PC-3 (cell line): ENCODE measurements around the gene MACROH2A1. TPM values are rescaled to one million over a fixed set of nuclear protein-coding genes. Genes with fewer than 3 reads are reported as not detected.

Experiments used
- ATAC-seq: fragments of 200-7000 bp; cut with Tn5 transposase; 2 replicates; pipeline ENCODE4 v1.9.1; 2020; ENCODE audit warnings: mild to moderate bottlenecking, moderate library complexity
- BruUV-seq: library from RNA; stranded (reverse); fragments of 400-500 nt; replicated peaks from 2 replicates; lab custom pipeline; 2021; lab: Mats Ljungman, UMichigan
- CTCF ChIA-PET: fragments of 300-600 bp; sonication (Branson Sonifier 250); formaldehyde crosslinking; loops from one replicate; lab custom pipeline; 2022; ENCODE audit warnings: antibody characterized with exemption; lab: Charles Lee
- POLR2A ChIA-PET: fragments of 300-600 bp; sonication (Branson Sonifier 250); formaldehyde crosslinking; loops from one replicate; lab custom pipeline; 2022; ENCODE audit warnings: antibody characterized with exemption; ENCODE audit not compliant: unreplicated experiment; lab: Charles Lee
- DNase-seq: peaks from one replicate; pipeline ENCODE4 v3.0.0-alpha.2; 2015
- H2AFZ ChIP-seq: fragments of 300-600 bp; sonication (generic); 2 replicates; pipeline ENCODE4 v1.6.0; 2016; ENCODE audit warnings: antibody characterized with exemption, low read length
- H3F3A ChIP-seq: fragments of 300-600 bp; sonication (generic); one replicate; pipeline ENCODE4 v1.6.0; 2017; ENCODE audit warnings: antibody characterized with exemption, low read length, control low read depth, mild to moderate bottlenecking; ENCODE audit not compliant: unreplicated experiment
- H3K27ac ChIP-seq: fragments of 300-600 bp; sonication (generic); 2 replicates; pipeline ENCODE4 v1.5.1; 2016; ENCODE audit warnings: mild to moderate bottlenecking, low read length
- H3K27me3 ChIP-seq: fragments of 300-600 bp; sonication (generic); 2 replicates; pipeline ENCODE4 v1.6.1; 2016; ENCODE audit warnings: low read length, mixed read lengths
- H3K36me3 ChIP-seq: fragments of 300-600 bp; sonication (generic); 2 replicates; pipeline ENCODE4 v1.6.1; 2016; ENCODE audit warnings: low read depth, mixed run types, low read length, mixed read lengths
- H3K4me1 ChIP-seq: fragments of 300-600 bp; sonication (generic); 2 replicates; pipeline ENCODE4 v1.5.1; 2016; ENCODE audit warnings: low read length; ENCODE audit not compliant: insufficient read depth
- H3K4me2 ChIP-seq: fragments of 300-600 bp; sonication (generic); 2 replicates; pipeline ENCODE4 v1.6.0; 2016; ENCODE audit warnings: low read length
- H3K4me3 ChIP-seq: fragments of 300-600 bp; sonication (generic); 2 replicates; pipeline ENCODE4 v1.5.1; 2016; ENCODE audit warnings: mild to moderate bottlenecking, low read length, mixed read lengths
- H3K79me2 ChIP-seq: fragments of 300-600 bp; sonication (generic); 2 replicates; pipeline ENCODE4 v1.6.1; 2017; ENCODE audit warnings: low read length, mixed read lengths
- H3K9ac ChIP-seq: fragments of 300-600 bp; sonication (generic); 2 replicates; pipeline ENCODE4 v1.6.0; 2016; ENCODE audit warnings: mild to moderate bottlenecking, low read length
- H3K9me2 ChIP-seq: fragments of 300-600 bp; sonication (generic); replicated peaks from 2 replicates; pipeline ENCODE4 v1.6.1; 2016; ENCODE audit warnings: mixed run types, low read length, mixed read lengths
- H3K9me3 ChIP-seq: fragments of 300-600 bp; sonication (generic); 2 replicates; pipeline ENCODE4 v1.6.1; 2016; ENCODE audit warnings: low read length, mixed read lengths
- H4K20me1 ChIP-seq: fragments of 300-600 bp; sonication (generic); 2 replicates; pipeline ENCODE4 v1.6.1; 2016; ENCODE audit warnings: low read length, mixed read lengths
- CTCF ChIP-seq: fragments of 300-600 bp; sonication (generic); conservative IDR thresholded peaks from 2 replicates; pipeline ENCODE4 v1.5.1; 2017; ENCODE audit warnings: antibody characterized with exemption, low read depth, mild to moderate bottlenecking, low read length
- EZH2 ChIP-seq: fragments of 300-600 bp; sonication (generic); IDR thresholded peaks from one replicate; pipeline ENCODE4 v1.6.1; 2017; ENCODE audit warnings: antibody characterized with exemption, mild to moderate bottlenecking, low read length; ENCODE audit not compliant: unreplicated experiment
- EZH2phosphoT487 ChIP-seq: fragments of 300-600 bp; sonication (generic); IDR thresholded peaks from 2 replicates; pipeline ENCODE4 v1.6.1; 2018; ENCODE audit warnings: mild to moderate bottlenecking, antibody characterized with exemption, low read length, borderline replicate concordance
- intact Hi-C: fragments of 100-400 bp; cut with micrococcal nuclease; formaldehyde crosslinking; loops from 2 replicates; pipeline ENCODE4 v1.9.0; 2023
- total RNA-seq: library from RNA; depleted of rRNA; stranded (reverse); fragments of >200 nt; gene quantifications from 2 replicates; pipeline ENCODE4 v1.2.3, GENCODE V29; 2014

MACROH2A1 gene
- total RNA-seq, 1 experiment from 2014 or later, result 388 TPM

GRCh38 chr5:135445306-135445985 is 46.4 kb upstream of the MACROH2A1 start:
- CTCF ChIA-PET, result no interaction called here
- no TSS peak for BruUV-seq

GRCh38 chr5:135444881-135445280 is 45.9 kb upstream of the MACROH2A1 start:
- Histone ChIP-seq H3K9ac (no peak overlapping the region), H3K9me2 (no peaks in the 10 kb centered on the region), H3K27me3 (no peaks in the 10 kb centered on the region), H3K79me2 (no peaks in the 10 kb centered on the region), H3K4me2 (no peak overlapping the region), H3K36me3 (no peaks in the 10 kb centered on the region), H3K27ac (no peak overlapping the region), H4K20me1 (no peaks in the 10 kb centered on the region), H3F3A (no peaks in the 10 kb centered on the region), H3K4me3 (no peak overlapping the region), H3K4me1 (no peaks in the 10 kb centered on the region), H2AFZ (no peak overlapping the region), H3K9me3 (no peaks in the 10 kb centered on the region)
- no TSS peak for BruUV-seq
- DNase-seq (no peak), ATAC-seq (no peak)
- intact Hi-C loops, result no loop called here
- TF ChIP-seq EZH2 (no peak), CTCF (no peak), EZH2phosphoT487 (no peak)
- CTCF ChIA-PET, result no interaction called here
- POLR2A ChIA-PET, result no interaction called here

More at GRCh38 chr5:135445306-135445985, 46.4 kb upstream of the MACROH2A1 start:
- H2AFZ ChIP-seq, result no peak overlapping the region
- no peaks in the 10 kb centered on the region for H3K79me2 ChIP-seq
- no peak overlapping the region for H3K27ac ChIP-seq
- TF ChIP-seq EZH2phosphoT487 (no peak), EZH2 (no peak), CTCF (no peak)
- H3K27me3 ChIP-seq, result no peaks in the 10 kb centered on the region
- no peaks in the 10 kb centered on the region for H3F3A ChIP-seq
- no peak for ATAC-seq
- no peaks in the 10 kb centered on the region for H3K36me3 ChIP-seq
- no peak overlapping the region for H3K4me2 ChIP-seq
- H3K9me2 ChIP-seq, result no peaks in the 10 kb centered on the region
- H3K9ac ChIP-seq, result no peak overlapping the region
- no peaks in the 10 kb centered on the region for H3K4me1 ChIP-seq
- DNase-seq, result no peak
- POLR2A ChIA-PET, result no interaction called here
- H3K4me3 ChIP-seq, result no peak overlapping the region
- H4K20me1 ChIP-seq, result no peaks in the 10 kb centered on the region
- no peaks in the 10 kb centered on the region for H3K9me3 ChIP-seq
- intact Hi-C loops, result no loop called here

GRCh38 chr5:135444360-135444759 is 45.3 kb upstream of the MACROH2A1 start:
- no peak for ATAC-seq
- BruUV-seq, result no TSS peak
- H3K27me3 ChIP-seq, result no peaks in the 10 kb centered on the region
- DNase-seq, result no peak
- TF ChIP-seq EZH2phosphoT487 (no peak), EZH2 (no peak), CTCF (no peak)
- H3K79me2 ChIP-seq, result no peaks in the 10 kb centered on the region
- no peak overlapping the region for H3K4me2 ChIP-seq
- no peaks in the 10 kb centered on the region for H4K20me1 ChIP-seq
- intact Hi-C loops, result no loop called here
- H3K9ac ChIP-seq, result no peak overlapping the region
- H3K27ac ChIP-seq, result no peak overlapping the region
- ChIA-PET CTCF (no interaction called here), POLR2A (no interaction called here)
- no peaks in the 10 kb centered on the region for H3K36me3 ChIP-seq
- H2AFZ ChIP-seq, result no peak overlapping the region
- H3F3A ChIP-seq, result no peaks in the 10 kb centered on the region
- no peaks in the 10 kb centered on the region for H3K9me3 ChIP-seq
- no peaks in the 10 kb centered on the region for H3K9me2 ChIP-seq
- no peaks in the 10 kb centered on the region for H3K4me1 ChIP-seq
- no peak overlapping the region for H3K4me3 ChIP-seq
